Stimulated activated CD4-positive, alpha-beta T cell treated with anti-CD3 and anti-CD28 coated beads, TNF-alpha, amount 100 ng/mL, for 24 hours (primary cell): Measurements from ENCODE around the gene TAGLN2.
A peak's percentile ranks its signal among the peaks of the same experiment; 100 is the strongest.

Source experiments
- DNase-seq, 3 experiments: peaks; one replicate each; pipeline ENCODE4 v3.0.0-alpha.2; 2020; ENCODE audit warnings: low read depth in 3 of 3

Gene TAGLN2

GRCh38 chr1:159949123-159949522 is 23.8 kb upstream of the TAGLN2 start:
- DNase-seq: no peak

GRCh38 chr1:159947942-159948341 is 22.6 kb upstream of the TAGLN2 start:
- no peak for DNase-seq

- no peak for DNase-seq
These were observed 21.2 kb upstream of the TAGLN2 start for GRCh38 chr1:159946242-159947187.

- peak; percentile 44 to 73 (median 59) for DNase-seq
These were observed 20.4 kb upstream of the TAGLN2 start, which contains the start of gene IGSF9 for GRCh38 chr1:159945483-159946241. Gene IGSF9 (minus strand): TSS chr1:159945613. CDS start chr1:159943454, 2,159 bp downstream.

- DNase-seq: no peak
These were observed 19.5 kb upstream of the TAGLN2 start for GRCh38 chr1:159944623-159945455.

GRCh38 chr1:159943908-159944622 is 18.8 kb upstream of the TAGLN2 start:
- DNase-seq: no peak

GRCh38 chr1:159943278-159943640 is 18.0 kb upstream of the TAGLN2 start:
- DNase-seq: no peak

GRCh38 chr1:159942632-159943277 is 17.4 kb upstream of the TAGLN2 start:
- DNase-seq: no peak

GRCh38 chr1:159941591-159942560 is 16.6 kb upstream of the TAGLN2 start:
- DNase-seq: no peak

GRCh38 chr1:159941141-159941540 is 15.8 kb upstream of the TAGLN2 start:
- DNase-seq: no peak

- DNase-seq: no peak
These were observed 14.8 kb upstream of the TAGLN2 start for GRCh38 chr1:159940006-159940620.

GRCh38 chr1:159939678-159940002 is 14.3 kb upstream of the TAGLN2 start:
- DNase-seq: no peak

- DNase-seq: no peak
These were observed 13.8 kb upstream of the TAGLN2 start for GRCh38 chr1:159938905-159939677.

- no peak for DNase-seq
These were observed 13.0 kb upstream of the TAGLN2 start for GRCh38 chr1:159938211-159938852.

GRCh38 chr1:159937054-159937750 is 11.9 kb upstream of the TAGLN2 start:
- DNase-seq: no peak

GRCh38 chr1:159936273-159936904 is 11.1 kb upstream of the TAGLN2 start:
- peak; percentile 68 to 79 (median 72) for DNase-seq
